Neural cell (in vitro differentiated cells): Measurements from ENCODE around the gene MXI1.

Source experiments
- POLR2AphosphoS5 ChIP-seq: IDR thresholded peaks from 2 replicates; pipeline ENCODE4 v1.6.1; 2012
- TF ChIP-seq, protein P1 (sequence below): fragments of 450-650 bp; IDR thresholded peaks from 2 replicates; pipeline ENCODE4 v1.5.1; 2014; ENCODE audit warnings: antibody characterized with exemption, mild to moderate bottlenecking, moderate library complexity; ENCODE audit not compliant: poor library complexity, severe bottlenecking

DNA sequence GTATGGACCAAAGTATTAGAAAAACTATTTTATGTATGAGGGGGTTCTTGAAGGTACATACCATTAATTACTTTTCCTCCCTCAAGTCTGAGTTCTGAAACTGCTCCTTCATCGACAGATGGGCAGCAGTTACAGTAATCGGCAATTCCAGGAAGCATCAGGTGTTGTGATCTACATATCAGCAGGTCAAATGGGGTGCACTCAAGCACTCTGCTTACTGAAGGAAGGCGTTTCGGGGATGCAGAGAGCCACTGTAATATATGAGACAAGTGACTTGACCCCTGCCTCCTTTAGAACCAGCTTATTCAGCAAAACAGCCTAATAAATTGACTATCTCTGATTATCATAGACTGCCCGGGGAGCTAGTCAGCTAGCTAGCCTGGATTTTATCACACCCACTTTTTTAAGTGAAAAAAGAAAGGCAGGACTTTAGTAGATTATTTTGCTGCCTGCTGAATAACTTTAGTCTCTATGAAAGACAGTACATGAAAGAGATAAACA lies 93.1 kb downstream of the MXI1 start:
- TF ChIP-seq, protein P1, sequence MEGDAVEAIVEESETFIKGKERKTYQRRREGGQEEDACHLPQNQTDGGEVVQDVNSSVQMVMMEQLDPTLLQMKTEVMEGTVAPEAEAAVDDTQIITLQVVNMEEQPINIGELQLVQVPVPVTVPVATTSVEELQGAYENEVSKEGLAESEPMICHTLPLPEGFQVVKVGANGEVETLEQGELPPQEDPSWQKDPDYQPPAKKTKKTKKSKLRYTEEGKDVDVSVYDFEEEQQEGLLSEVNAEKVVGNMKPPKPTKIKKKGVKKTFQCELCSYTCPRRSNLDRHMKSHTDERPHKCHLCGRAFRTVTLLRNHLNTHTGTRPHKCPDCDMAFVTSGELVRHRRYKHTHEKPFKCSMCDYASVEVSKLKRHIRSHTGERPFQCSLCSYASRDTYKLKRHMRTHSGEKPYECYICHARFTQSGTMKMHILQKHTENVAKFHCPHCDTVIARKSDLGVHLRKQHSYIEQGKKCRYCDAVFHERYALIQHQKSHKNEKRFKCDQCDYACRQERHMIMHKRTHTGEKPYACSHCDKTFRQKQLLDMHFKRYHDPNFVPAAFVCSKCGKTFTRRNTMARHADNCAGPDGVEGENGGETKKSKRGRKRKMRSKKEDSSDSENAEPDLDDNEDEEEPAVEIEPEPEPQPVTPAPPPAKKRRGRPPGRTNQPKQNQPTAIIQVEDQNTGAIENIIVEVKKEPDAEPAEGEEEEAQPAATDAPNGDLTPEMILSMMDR, result no peak
- TF ChIP-seq POLR2AphosphoS5, result no peak
